DMS 273 (cell line): ENCODE results near the gene AFG3L2.

ENCODE experiments used
- DNase-seq: peaks from one replicate; lab custom pipeline; 2025; ENCODE audit not compliant: unreplicated experiment; lab: John Stamatoyannopoulos, UW

Gene AFG3L2

DNA sequence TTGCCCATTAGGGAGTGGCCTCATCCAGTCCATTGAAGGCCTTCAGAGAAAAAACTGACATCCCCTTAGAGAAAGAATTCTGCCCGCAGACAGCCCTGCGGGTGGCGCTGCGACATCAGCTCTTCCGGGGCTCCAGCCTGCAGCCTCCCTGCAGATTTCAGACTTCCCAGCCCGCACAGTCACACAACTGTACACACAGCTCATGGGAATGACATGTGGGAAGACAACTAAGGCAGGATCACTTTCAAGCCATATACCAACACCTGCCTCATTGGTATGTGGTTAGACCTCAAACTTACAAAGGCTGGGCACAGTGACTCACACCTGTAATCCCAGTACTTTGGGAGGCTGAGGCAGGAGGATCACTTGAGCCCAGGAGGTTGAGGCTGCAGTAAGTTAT is 93.8 kb downstream of the AFG3L2 start:
- peak; percentile 26 for DNase-seq

DNA sequence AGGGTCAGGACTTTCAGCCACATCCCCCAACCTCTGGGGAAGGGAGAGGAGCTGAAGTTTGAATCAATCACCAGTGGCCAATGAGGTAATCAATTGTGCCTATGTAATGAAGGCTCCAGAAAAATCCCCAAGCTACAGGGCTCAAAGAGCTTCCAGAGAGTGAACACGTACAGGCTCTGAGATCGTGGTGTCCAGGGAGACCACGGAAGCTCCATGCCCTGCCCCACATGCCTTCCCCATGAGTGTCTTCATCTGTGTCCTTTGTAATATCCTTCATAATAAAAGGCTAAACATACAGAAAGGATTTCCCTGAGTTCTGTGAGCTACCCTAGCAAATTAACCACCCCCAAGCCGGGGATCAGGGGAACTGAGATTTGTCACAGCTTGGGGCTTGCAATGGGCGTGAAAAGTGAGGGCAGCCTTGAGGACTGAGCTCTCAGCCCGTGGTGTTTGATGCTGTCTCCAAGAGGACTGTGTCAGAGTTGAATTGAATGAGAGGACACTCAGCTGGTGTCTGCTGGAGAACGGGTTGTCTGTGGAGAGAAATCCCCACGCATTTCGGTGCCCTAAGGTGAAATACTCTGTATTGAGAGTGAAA is 94.5 kb downstream of the AFG3L2 start:
- DNase-seq: no peak

GRCh38 chr18:12281861-12282260 is 95.2 kb downstream of the AFG3L2 start:
- no peak for DNase-seq

- DNase-seq: no peak
Observed at GRCh38 chr18:12279781-12280531, 97.1 kb downstream of the AFG3L2 start.
